Mucosa of stomach (tissue), 1 donor: ENCODE measurements around the gene PRDM15.
A peak's percentile ranks its signal among the peaks of the same experiment; 100 is the strongest.

ENCODE experiments used
- H3K27me3 ChIP-seq: one replicate; pipeline ENCODE4 v1.7.0; 2013; ENCODE audit warnings: mild to moderate bottlenecking, low read length; ENCODE audit not compliant: control insufficient read depth, insufficient read depth
- H3K36me3 ChIP-seq: one replicate; pipeline ENCODE4 v1.7.0; 2013; ENCODE audit warnings: low read length; ENCODE audit not compliant: control insufficient read depth, insufficient read depth
- H3K4me1 ChIP-seq: one replicate; pipeline ENCODE4 v1.7.0; 2013; ENCODE audit warnings: mild to moderate bottlenecking, low read length; ENCODE audit not compliant: control insufficient read depth, insufficient read depth
- H3K4me3 ChIP-seq: one replicate; pipeline ENCODE4 v1.7.0; 2013; ENCODE audit warnings: low read length
- H3K9ac ChIP-seq: one replicate; pipeline ENCODE4 v1.7.0; 2013; ENCODE audit warnings: mild to moderate bottlenecking, low read length, moderate library complexity
- H3K9me3 ChIP-seq: one replicate; pipeline ENCODE4 v1.7.0; 2013; ENCODE audit warnings: mild to moderate bottlenecking, low read length, moderate library complexity; ENCODE audit not compliant: control insufficient read depth
- donor health status: Pancreatic carcinoma.

PRDM15 gene

DNA sequence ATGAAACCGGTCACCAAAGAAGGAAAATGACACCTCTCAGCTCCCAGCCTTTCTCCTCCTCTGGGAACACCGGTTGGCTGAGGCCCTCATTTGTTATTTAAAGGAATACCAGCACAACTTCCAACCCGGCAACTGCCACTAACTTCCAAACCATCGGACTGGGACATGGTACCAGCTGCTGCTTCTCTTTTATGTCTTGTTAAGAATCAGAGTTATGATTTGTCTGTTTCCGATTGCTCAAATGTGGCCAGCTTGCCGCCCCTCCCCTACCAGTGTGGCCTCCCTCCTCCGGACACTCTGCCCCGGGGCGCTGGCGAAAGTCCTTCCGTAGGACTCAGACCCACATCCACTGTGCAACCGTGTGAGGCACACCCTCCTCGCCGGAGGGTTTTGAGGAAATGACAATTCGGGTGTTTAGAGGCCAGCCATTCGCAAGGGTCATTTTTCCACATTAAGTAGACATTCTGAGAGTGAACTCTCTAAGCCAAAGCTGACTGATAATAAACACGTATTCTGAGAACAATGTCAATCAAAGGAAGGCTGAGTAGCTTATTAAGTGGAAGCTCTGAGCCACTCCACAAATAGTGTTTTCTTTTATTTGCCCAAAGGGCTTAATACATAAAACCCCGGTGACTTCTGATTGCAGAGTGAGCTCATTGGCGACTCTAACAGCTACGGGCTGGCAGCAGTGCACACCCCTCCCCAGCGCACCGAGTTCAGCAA lies 117.8 kb downstream of the PRDM15 start:
- peaks cover 67% of the 10 kb centered on the region for H3K4me1 ChIP-seq
- H3K4me3 ChIP-seq: no peak overlapping the region
- no peaks in the 10 kb centered on the region for H3K9me3 ChIP-seq
- H3K9ac ChIP-seq: peak overlapping the region; percentile 53
- H3K36me3 ChIP-seq: peaks cover 5% of the 10 kb centered on the region
- H3K27me3 ChIP-seq: peaks cover 20% of the 10 kb centered on the region

GRCh38 chr21:41760411-41760810 lies 118.7 kb downstream of the PRDM15 start:
- Histone ChIP-seq H3K9me3 (no peaks in the 10 kb centered on the region), H3K27me3 (peaks cover 13% of the 10 kb centered on the region), H3K4me3 (no peak overlapping the region), H3K36me3 (peaks cover 15% of the 10 kb centered on the region), H3K4me1 (peaks cover 70% of the 10 kb centered on the region), H3K9ac (no peak overlapping the region)

GRCh38 chr21:41759926-41760325 lies 119.2 kb downstream of the PRDM15 start:
- Histone ChIP-seq H3K9ac (no peak overlapping the region), H3K27me3 (peaks cover 11% of the 10 kb centered on the region), H3K4me3 (no peak overlapping the region), H3K4me1 (peaks cover 70% of the 10 kb centered on the region), H3K9me3 (no peaks in the 10 kb centered on the region), H3K36me3 (peaks cover 15% of the 10 kb centered on the region)

- H3K9me3 ChIP-seq: no peaks in the 10 kb centered on the region
- H3K4me3 ChIP-seq: no peak overlapping the region
- peaks cover 70% of the 10 kb centered on the region for H3K4me1 ChIP-seq
- H3K9ac ChIP-seq: no peak overlapping the region
- peaks cover 15% of the 10 kb centered on the region for H3K36me3 ChIP-seq
- H3K27me3 ChIP-seq: peaks cover 9% of the 10 kb centered on the region
These were observed 119.8 kb downstream of the PRDM15 start for GRCh38 chr21:41759214-41759840.

DNA sequence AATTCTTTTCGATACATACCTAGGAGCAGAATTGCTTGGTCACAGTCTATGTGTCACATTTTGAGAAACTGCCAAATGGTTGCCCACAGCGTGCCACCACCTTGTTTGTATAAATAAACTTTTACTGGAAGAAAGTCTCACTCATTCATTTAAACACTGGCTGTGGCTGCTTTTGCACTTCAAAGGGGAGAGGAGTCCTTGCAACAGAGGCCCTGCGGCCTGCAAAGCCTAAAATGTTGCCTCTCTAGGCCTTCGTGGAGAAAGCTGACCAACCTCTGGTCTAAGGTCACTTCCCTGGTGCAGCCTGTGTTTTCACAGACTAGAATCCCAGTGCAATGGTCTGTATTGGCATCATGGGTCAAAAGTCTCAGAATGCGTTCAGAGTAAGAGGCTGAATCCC lies 120.6 kb downstream of the PRDM15 start:
- Histone ChIP-seq H3K9ac (no peak overlapping the region), H3K9me3 (no peaks in the 10 kb centered on the region), H3K36me3 (peaks cover 15% of the 10 kb centered on the region), H3K4me3 (no peak overlapping the region), H3K4me1 (peaks cover 67% of the 10 kb centered on the region), H3K27me3 (peaks cover 3% of the 10 kb centered on the region)

DNA sequence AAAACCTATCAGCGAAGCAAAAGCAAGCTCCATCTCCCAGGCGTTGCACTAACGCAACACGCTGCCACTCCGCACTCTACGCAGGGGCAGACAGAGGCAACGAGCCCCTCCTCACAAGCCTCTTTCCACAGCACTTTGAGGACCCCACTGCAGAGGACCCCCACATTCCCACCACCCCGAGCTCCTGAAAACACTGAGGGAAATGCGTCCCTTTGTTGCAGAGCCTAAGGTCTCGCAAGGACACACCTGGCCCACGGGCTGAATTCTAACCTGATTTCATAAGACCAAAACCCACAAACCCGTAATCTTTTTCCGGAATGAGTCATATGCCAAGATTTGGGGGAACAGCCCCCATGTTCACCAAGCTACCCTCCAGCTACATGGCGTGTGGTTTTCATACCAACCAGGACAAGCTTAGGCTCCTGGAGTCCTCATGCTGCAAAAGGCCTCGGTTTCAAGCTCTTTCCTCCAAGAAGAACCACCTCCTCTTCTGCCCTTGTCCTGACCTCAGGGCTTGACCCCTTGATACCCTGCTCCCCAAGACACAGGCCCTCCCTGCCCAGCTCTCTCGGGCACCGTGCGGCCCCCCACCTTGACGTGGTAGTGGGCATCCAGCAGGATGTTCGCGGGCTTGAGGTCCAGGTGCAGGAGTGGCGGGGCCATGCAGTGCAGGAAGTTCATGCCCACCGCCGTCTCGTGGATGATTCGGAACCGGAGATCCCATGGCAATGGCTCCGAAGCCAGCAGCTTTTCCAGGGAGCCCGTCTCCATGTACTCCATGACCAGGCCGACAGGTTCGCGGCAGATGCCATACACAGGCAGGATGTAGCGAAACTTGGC lies 123.0 kb downstream of the PRDM15 start:
- H3K36me3 ChIP-seq: peaks cover 15% of the 10 kb centered on the region
- H3K9ac ChIP-seq: no peak overlapping the region
- H3K9me3 ChIP-seq: no peaks in the 10 kb centered on the region
- no peaks in the 10 kb centered on the region for H3K27me3 ChIP-seq
- H3K4me3 ChIP-seq: no peak overlapping the region
- peaks cover 66% of the 10 kb centered on the region for H3K4me1 ChIP-seq

DNA sequence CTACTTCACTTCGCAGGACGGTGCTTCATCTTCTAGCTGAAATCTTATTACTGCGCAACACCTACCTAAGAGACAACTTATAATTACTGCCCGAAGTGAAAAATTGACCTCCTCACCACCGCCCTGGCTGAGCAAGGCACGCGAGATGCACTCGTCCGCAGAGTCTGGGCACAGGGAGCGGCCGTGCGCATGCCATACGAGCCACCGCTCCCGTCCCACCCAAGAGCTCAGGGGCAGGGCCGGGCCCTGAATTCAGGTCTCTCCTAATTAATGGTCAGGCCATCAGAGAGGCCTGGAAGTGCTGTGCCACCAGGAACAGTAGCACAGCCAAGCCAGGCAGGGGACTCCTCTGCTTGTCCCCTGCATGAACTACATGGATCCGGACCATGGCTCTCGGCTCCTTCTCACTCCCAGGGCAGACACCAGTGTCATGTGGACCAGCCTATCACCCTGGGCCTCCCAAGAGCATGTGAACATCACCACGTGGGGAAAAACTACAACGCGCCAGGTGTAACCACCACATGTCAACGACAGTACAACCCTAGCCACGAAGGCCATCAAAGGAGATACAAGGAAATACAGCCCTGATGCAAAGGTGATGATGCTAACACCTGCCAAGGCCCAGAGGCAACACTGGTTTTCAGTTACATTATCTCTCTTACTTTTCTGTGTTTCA lies 123.7 kb downstream of the PRDM15 start:
- no peaks in the 10 kb centered on the region for H3K27me3 ChIP-seq
- H3K9me3 ChIP-seq: no peaks in the 10 kb centered on the region
- peaks cover 15% of the 10 kb centered on the region for H3K36me3 ChIP-seq
- peaks cover 63% of the 10 kb centered on the region for H3K4me1 ChIP-seq
- H3K9ac ChIP-seq: no peak overlapping the region
- H3K4me3 ChIP-seq: no peak overlapping the region

- Histone ChIP-seq H3K4me3 (no peak overlapping the region), H3K4me1 (peaks cover 57% of the 10 kb centered on the region), H3K36me3 (peaks cover 16% of the 10 kb centered on the region), H3K27me3 (no peaks in the 10 kb centered on the region), H3K9me3 (no peaks in the 10 kb centered on the region), H3K9ac (no peak overlapping the region)
These were observed 124.7 kb downstream of the PRDM15 start for GRCh38 chr21:41754479-41754891.

DNA sequence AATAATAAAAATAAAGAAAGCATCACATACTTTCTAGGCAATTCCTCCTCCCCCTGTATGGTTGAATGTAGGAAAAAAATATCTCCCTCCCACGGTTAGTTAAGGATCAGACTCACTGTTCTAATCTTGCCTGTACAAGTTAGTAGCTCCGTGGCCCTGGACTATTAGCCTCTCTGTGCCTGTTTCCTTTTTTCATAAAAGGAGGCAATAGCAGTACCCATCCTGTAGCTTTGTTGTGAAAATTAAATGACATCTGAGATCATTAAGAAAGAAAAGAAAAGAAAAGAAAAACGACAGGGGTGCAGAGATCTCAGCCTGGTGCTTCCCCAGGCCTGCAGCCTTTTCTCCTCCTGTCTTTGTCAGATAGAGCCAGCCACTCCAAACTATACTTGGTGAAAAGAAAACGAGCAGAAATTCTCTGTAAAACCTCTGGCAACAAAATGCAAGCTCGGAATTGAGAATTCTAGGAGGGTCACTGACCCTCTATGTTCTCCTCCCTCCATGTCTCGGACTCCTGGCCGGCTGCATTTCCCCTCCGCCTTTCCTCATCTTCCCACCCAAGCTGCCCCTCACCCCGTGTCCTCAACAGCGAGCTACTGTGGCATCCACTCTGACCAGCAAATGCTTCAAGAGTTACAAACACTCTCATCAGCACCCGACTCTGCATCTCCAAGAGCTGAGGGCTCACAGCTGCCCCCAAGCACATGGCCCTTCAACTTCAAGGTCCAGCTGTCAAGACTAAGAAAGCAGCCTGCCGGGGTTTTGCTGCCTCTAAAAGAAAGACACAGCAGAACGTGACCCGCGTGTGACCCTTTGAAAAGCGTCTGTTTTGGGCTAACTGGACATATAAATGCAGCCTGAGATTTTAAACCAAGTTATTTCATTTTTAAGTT lies 125.9 kb downstream of the PRDM15 start:
- Histone ChIP-seq H3K27me3 (no peaks in the 10 kb centered on the region), H3K36me3 (peaks cover 28% of the 10 kb centered on the region), H3K9me3 (no peaks in the 10 kb centered on the region), H3K4me1 (peaks cover 44% of the 10 kb centered on the region), H3K4me3 (no peak overlapping the region), H3K9ac (no peak overlapping the region)

DNA sequence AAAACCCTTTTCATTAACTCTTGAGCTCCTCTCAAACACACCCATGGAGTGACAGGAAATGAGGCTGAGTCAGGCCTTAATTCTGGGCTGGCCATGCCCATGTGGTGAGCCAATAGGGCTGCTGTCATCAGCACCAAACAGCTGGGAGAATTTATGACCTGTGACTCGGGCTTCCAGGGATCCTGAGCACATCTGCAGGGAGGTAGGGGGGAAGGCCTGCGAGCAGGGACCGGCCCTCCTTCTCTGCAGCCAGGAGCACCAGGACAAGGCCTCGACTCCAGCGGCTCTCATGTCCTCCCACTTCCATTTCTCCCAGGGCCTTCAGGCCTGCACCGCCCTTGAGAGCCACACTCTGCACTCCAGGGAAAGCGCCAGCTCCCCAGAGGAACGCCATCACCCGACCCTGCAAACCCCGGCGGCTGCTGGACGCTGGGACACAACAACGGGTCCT lies 126.9 kb downstream of the PRDM15 start:
- Histone ChIP-seq H3K4me1 (peaks cover 42% of the 10 kb centered on the region), H3K36me3 (peaks cover 35% of the 10 kb centered on the region), H3K27me3 (no peaks in the 10 kb centered on the region), H3K4me3 (no peak overlapping the region), H3K9me3 (no peaks in the 10 kb centered on the region), H3K9ac (no peak overlapping the region)

- no peak overlapping the region for H3K9ac ChIP-seq
- no peak overlapping the region for H3K4me3 ChIP-seq
- H3K9me3 ChIP-seq: no peaks in the 10 kb centered on the region
- H3K4me1 ChIP-seq: peaks cover 42% of the 10 kb centered on the region
- H3K36me3 ChIP-seq: peaks cover 32% of the 10 kb centered on the region
- no peaks in the 10 kb centered on the region for H3K27me3 ChIP-seq
These were observed 127.5 kb downstream of the PRDM15 start for GRCh38 chr21:41751611-41752011.
